Esophagus squamous epithelium (tissue), 4 donors: ENCODE results near the gene ZNF471.

Source experiments
- CTCF ChIP-seq, 6 experiments: fragments of 450-650 bp in 4 of 6; fragments of 200-600 bp in 2 of 6; sonication (generic) in 2 of 6; IDR thresholded peaks; one replicate each; pipeline ENCODE4 v1.5.1; 2016 to 2019; ENCODE audit warnings: antibody characterized with exemption in 6 of 6, mild to moderate bottlenecking in 4 of 6, moderate library complexity in 4 of 6
- POLR2A ChIP-seq, 4 donors: fragments of 450-650 bp; IDR thresholded peaks; one replicate each; pipeline ENCODE4 v1.6.1; 2017; ENCODE audit warnings: antibody characterized with exemption in 4 of 4, mild to moderate bottlenecking in 4 of 4, moderate library complexity in 3 of 4

GRCh38 chr19:56573914-56574313 is 66.3 kb downstream of the ZNF471 start:
- TF ChIP-seq POLR2A (IDR thresholded peaks at IDR 0.05) (no peak), CTCF (IDR thresholded peaks at IDR 0.05) (no peak)
